Activated effector memory CD4-positive, alpha-beta T cell treated with Interleukin-2 at 50 U/mL for 16 hours (primary cell): ENCODE results near the gene DNAJC13.

Source experiments
- DNase-seq: peaks from one replicate; pipeline ENCODE4 v3.0.0-alpha.2; 2020

The DNAJC13 gene

DNA sequence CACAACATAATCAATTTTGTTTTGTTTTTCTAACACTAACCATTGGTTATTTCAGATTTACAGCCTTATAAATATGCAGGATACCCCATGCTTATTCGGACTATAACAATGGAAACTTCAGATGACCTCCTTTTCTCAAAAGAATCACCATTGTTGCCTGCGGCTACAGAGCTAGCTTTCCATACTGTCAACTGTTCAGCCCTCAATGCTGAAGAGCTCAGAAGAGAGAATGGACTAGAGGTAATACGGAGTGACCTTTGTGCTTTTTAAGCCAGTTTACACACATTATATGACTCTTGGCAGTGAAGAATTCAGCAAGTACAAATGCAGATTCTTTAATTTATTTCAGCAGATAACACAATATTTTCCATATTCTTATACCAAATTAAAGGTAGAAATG lies 81.8 kb downstream of the DNAJC13 start:
- no peak for DNase-seq

DNA sequence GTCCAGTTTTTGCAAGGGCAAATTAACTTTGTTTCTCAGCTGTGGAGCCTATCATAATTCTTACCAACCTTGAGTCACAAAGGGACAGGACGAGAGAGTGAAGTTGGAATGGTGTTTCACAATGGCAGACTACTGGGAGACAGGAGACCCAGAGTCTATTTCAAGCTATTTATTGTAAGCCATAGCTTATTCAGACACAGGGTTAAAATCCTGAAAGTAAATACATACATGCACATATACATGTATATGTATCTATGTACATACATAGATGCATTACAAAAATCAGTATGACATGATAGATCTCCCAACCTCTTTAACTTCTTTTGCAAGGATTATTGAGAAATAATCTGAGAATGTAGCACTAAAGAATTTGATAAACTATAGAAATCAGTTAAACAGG lies 86.3 kb downstream of the DNAJC13 start:
- DNase-seq: no peak

DNA sequence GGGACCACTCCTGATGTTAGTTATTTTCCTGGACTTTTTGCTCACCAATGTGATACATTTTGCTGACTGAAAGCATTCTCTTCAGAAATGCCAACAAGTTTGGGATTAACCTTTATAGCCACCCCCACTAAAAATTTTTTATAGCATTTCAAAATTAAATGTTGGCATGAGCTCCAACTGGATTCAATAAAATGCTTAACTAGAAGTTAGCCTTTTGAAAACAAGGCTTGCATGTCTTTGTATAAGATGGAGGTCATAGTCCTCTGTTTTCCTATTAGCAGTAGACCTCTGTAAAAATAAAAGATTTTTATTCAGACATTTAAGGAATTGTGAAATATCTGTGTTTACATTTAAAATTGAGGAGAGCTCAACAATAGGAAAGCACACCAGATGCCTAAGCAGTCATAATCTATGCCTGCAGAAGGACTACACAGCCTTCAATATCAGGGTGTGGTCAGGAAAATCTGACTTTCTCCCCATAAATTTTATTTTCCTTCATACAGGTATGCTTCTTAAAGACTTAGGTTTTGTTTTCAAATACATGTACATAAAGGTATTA lies 87.2 kb downstream of the DNAJC13 start:
- DNase-seq: no peak

- DNase-seq: no peak
These were observed 90.4 kb downstream of the DNAJC13 start for GRCh38 chr3:132507657-132508056.

DNA sequence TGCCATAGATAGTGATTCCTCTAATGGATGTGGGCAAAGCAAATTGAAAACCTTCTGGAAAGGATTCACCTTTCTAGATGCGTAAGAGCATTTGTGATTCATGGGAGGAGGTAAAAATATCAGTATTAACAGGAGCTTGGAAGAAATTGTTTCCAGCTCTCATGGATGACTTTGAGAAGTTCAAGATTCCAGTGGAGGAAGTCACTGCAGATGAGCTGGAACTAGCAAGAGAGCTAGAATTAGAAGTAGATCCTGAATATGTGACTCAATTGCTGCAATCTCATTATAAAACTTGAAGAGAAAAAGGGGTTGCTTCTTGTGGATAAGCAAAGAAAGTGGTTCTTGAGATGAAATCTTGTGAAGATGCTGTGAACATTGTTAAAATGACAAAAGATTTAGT lies 91.8 kb downstream of the DNAJC13 start:
- no peak for DNase-seq

DNA sequence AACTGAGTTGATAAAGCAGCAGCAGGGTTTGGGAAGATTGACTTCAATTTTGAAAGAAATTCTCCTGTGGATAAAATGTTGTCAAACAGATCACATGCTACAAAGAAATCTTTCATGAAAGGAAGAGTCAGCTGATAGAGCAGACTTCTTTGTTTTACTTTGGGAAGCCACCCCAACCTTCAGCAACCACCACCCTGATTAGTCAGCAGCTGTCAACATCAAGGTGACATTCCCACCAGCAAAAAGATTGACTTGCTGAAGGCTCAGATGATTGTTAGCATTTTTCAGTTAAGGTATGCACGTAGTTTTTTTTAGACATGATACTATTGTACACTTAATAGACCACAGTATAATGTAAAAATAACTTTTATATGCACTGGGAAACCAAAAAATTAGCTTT lies 92.2 kb downstream of the DNAJC13 start:
- DNase-seq: no peak

GRCh38 chr3:132513057-132513456 lies 95.8 kb downstream of the DNAJC13 start:
- no peak for DNase-seq

DNA sequence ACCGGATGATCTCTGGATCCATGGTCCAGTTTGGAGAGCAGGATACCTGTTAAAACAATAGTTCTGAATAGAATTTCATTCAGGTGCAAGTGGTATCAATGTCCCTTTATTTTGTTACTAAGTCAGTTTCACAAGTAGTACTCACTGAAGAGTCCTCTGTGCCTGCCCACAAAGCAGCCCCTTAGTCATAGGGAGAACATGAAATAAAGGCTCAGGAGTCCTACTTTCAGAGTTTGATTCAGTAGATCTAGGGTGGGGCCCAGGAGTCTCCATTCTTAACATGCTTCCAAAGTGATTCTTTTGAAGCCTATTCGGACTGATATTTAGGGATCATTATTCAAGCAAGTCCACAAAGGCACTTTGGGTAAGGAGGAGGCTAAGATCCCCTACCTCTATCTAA lies 100.0 kb downstream of the DNAJC13 start:
- DNase-seq: no peak

- no peak for DNase-seq
These were observed 102.6 kb downstream of the DNAJC13 start for GRCh38 chr3:132519914-132520313.

DNA sequence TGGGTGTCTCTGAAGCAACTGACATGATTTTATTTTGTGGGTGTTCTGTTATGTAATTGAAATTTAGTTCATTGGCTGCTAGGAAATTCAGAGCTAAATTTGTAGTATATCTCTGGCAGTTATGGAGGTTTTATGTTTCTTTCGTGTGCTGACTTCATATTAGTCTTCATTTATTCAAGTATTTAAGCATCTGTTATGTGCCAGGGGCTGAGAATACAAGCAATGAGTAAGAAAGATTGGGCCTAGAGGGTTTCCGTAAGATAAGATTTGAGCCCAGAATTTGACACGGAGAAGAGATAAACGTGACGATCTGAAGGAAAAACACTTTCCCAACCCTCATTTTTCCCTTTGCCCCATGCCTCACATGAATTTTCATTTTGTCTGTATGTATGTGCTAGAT lies 104.6 kb downstream of the DNAJC13 start:
- DNase-seq: no peak

DNA sequence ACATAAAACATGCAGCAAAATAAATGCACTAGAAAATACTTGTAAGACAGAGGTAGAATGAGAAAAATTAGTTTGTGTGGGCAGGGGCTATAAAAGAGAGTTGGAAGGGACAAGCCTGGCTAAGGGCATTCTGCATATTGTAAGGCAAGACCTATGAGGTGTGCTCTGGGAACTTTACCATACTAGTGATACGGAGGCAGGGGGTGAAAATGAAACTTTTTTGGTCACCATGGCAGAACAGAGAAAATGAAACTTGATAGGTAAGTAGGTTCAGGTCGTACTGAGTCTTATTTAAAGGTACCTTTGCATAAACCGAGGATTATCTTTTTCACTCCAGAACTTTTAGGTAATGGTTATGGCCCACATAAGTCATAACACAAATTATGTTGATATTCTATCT lies 105.1 kb downstream of the DNAJC13 start:
- no peak for DNase-seq

DNA sequence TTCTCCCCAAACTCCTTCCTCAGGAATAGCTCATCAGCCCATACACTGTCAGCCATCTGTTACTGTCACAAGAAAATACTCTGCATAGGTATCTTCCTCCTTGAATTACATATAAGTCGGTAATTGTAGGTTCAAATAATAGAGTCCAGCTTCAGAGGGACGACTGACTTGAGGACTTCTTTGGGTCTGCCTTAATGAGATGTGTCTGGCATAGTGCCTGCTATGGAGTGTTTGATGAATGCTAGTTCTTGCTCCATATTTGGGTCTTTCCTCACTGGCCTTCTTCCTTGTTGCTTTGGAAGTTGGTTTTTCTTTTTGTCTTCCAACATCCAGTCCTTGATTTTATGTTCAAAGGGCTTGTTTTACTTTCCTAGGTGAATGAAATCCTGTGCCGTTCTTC lies 113.3 kb downstream of the DNAJC13 start:
- no peak for DNase-seq

- DNase-seq: no peak
These were observed 118.5 kb downstream of the DNAJC13 start for GRCh38 chr3:132535575-132536441.

DNA sequence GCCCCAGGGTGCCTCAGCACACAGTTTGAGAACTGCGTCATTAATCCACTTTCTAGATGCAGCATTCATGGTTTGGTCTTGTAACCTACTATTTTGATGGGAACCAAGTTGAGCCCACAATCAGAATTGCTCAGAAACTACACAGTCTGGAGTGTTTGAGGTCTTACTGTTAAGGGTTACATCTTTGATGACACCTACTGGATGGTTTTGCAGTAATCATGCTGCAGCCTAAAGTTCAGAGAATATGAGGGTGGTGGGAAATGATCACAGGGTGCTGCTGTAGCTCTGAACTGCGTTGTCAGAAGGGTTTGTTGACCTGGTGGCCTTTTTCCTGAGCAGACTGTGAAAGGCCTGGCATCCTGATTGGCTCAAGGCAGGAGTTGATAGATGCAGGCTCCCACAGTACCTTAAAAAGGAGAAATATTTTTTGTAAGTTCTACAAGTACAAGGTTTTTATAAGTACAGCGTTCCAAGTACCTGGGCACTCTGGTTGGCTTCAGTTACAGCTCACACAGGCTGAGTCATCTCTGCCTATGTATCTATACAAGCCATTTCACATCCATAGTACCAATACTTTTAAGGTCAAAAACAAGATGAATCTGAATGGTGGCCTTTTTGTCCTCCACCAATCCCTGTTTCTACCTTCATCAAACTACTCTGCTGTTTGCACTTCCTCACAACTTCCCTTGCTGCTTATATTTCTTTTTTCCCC lies 119.3 kb downstream of the DNAJC13 start:
- DNase-seq: no peak

DNA sequence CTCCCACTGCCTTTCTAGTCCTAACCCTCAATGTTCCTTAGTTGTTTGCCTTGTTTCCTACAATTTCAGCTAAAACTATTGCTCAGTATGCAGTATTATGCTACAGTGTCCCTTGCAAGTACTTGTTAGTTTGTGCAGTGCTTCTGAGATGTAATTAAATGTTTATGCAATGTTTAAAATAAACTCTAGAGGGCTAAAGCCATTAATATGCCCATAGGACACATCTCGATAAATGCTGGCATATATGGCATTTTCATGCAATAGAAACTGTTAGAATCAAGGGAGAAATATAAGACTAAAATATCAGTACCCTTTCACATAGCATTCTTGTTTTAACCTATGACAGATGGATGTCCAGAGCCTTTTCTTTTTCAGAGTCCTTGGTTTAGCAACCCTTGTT lies 120.0 kb downstream of the DNAJC13 start:
- DNase-seq: no peak

- no peak for DNase-seq
These were observed 120.8 kb downstream of the DNAJC13 start for GRCh38 chr3:132538072-132538471.

DNA sequence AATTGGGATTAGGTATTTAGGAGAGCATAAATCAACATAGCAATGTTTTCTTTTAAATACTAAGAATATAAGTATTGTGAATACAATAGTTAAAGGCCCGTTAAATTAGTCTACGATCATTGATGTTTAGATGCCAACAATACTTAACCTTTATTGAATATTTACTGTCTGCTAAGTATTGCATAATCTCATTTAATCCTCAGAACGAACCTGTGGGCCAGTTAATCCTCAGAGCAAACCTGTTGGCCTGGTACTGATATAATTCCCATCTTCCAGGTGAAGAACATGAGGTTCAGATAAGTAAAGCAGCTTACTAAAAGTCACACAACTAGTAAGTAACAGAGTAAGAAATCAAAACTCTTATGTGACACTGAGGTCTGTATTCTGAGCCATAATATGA lies 122.4 kb downstream of the DNAJC13 start:
- DNase-seq: no peak

DNA sequence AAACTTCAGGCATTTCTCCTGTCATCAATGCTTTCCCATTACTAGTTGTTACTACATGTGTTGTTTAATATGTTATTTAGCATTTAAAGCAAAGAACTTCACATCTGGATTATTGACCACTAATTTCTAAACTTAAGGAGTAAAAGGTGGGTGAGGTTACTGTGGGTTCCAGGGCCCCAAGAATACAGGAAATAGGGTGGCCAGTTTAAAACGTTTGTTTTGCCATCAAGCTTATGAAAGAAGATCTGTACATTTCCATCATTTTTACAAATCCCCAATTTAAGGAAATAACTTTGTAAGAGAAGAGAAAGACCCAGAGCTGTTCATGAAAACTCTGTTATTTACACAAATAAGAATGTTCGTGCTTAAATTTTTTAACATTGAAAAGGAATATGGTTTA lies 125.3 kb downstream of the DNAJC13 start:
- no peak for DNase-seq

- DNase-seq: no peak
These were observed 125.9 kb downstream of the DNAJC13 start for GRCh38 chr3:132543011-132543739.

DNA sequence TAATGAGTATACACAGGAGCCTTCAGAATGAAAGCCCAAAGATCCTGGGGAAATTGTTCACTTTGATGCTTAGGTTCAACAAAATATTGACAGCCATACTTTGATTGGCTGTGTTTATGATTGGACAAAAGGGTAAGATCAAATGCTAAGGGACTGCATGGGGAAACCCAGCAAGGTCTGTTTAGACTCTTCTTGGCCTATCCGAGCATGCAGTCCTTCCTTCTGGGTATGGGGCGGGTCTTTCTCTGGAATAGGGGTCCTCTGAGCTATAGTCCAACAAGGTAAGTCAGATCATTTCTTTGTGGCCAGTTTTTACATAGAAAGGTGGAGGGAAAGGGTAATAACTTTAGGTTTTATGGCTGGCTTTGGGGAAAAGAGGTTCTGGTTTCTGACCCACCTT lies 126.8 kb downstream of the DNAJC13 start:
- DNase-seq: no peak

DNA sequence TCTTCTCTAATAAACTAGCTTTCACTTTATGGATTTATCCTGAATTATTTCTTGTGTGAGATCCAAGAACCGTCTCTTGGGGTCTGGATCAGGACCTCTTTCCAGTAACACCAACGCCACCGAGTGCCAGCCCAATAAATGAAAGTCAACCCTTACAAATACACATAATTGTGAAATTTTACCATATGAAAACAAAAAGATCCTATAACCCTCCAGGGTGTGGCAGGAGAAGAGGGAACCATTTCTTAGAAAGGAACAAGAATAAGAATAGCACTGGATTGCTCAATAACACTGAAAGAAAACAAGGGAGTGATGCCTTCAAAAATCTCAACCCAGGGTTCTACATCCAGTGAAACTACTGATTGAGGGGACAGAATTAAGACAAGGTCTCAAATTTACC lies 128.2 kb downstream of the DNAJC13 start:
- no peak for DNase-seq

- no peak for DNase-seq
These were observed 131.9 kb downstream of the DNAJC13 start for GRCh38 chr3:132549169-132549568.

DNA sequence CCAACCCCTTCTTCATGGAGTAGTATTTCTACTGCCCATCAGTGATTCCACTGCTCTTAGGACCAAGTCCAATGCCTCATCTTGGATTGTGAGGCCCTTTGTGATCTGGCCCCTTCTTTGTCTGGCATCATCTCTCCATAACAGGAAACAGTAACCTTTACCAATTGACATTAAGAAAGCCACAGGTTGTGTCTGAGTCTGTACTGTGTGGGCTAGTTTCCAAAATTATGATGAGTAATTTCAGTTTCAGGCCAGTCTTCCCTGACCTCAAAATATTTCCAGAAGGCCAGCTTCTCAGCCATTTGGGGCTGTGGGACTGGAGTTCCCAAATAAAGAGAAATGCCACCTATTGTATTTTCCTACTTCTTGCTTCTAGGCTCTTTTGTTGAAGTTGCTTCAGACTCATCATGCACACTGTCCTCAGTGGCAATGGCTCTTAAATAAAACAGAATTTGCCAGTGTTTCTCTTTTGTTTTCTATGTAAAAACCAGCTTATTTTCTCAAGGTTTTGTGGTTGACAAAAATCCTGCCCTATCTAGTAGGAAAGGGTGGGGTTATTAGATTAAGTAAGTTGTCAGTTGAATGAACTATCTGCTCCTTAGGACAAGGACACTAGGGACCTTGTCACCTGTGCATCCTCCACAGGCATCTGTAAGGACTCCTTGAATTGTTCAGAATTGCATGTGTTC lies 132.7 kb downstream of the DNAJC13 start:
- DNase-seq: no peak
